Daoy (cell line): Measurements from ENCODE around the gene ZNF320. TPM values are rescaled to one million over a fixed set of nuclear protein-coding genes. Genes with fewer than 3 reads are reported as not detected.
"Not testable (repeated sequence)": the region's sequence is repeated elsewhere in the genome, so short reads cannot be mapped to it uniquely, and the experiment has no call there.

Experiments
- DNase-seq: peaks from one replicate; pipeline ENCODE4 v3.0.0-alpha.2; 2015; ENCODE audit warnings: low read depth
- total RNA-seq: library from RNA; depleted of rRNA; stranded (reverse); fragments of >200 nt; shearing (Covaris generic); gene quantifications from 2 replicates; pipeline ENCODE4 v1.2.3, GENCODE V29; 2014

Gene ZNF320
- total RNA-seq, 1 experiment from 2014 or later, result 7.6 TPM

- DNase-seq, result peak; percentile 92
Observed at GRCh38 chr19:52922841-52923777, 25.7 kb upstream of the ZNF320 start, which contains the start of gene ZNF888. TSS of gene ZNF888 (minus strand) at chr19:52923428. CDS start at chr19:52917873, 5,555 bp downstream.

DNA sequence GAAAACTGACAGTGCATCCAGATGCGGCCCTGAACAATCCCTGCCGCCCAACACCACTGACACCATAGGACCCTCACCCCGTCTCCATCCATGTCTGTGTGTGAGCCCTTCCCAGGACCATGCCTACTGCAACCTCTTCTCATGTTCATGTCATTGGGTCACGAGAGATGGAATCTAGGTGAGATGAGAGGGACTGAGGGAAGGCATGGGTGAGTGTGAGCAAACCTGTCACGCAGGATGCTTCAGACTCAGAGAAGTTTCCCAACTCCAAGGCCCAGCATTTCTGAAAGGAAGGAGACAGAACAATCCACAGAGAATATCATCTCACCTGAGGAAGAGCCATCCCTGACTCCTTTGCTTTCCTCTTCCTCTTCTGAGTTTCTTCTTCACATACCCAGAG, 20.1 kb upstream of the ZNF320 start:
- no peak for DNase-seq

DNA sequence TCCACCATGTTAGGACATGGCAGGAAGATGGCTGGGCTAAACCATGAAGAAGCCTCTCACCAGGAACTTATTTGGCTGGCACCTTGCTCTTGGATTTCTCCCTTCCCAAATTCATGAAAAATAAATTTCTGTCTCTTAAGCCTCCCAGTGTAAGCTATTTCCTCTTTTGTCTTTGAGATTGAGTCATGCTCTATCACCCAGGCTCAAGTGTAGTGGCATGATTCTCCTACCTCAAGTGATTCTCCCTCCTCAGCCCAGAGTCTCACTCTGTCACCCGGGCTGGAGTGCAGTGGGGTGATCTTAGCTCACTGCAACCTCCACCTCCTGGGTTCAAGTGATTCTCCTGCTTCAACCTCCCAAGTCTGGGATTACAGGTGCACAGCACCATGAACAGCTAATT, 13.2 kb upstream of the ZNF320 start:
- DNase-seq, result no peak

DNA sequence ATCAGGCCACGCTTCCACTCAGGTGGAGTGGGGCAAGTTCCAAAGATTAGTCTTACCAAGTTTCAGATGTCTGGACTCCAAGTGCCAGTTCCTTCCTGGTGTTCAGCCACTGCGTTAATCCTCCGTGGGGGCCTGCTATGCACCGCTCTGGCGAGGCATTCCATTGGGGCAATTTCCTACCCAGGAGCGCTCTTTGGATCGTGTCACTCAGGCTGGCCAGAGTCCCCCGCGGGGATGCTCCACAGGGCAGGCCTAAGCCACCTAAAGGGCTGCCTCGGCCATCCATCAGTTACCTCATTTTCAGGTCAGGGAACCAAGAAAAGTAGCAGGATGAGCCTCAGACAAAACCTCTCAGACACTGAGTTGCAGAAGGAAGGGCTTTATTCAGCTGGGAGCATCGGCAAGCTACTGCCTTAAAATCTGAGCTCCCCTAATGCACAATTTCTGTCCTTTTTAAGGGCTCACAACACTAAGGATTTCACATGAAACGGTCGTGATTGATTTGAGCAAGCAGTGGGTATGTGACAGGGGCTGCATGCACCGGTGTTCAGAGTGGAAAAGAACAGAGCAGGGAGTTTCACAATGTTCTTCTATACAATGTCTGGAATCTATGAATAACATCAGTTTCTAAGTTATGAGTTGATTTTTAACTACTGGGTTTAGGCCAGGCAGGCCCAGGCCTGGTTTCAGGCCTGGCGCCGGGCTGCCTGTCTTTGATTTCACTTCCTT, 6.8 kb upstream of the ZNF320 start:
- not testable (repeated sequence) for DNase-seq

DNA sequence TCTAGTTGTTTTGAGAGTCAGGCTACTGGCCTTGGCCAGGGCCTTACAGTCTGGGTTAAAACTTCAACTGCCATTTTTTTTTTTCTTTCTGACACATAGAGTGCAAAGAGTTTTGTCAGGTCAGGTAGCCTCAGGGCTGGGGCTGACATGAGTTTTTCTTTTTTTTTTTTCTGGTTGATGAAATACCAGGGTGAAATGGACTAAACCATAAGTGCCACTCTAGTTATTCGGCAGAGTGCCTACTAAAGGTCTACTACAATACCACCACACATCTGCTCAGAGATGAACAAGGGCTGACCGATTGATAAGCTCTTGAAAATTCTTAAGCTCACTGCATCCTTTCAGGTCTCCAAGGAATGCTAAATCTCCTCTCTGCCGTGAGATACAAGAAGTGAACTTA, 4.4 kb upstream of the ZNF320 start:
- DNase-seq, result no peak

GRCh38 chr19:52898596-52898995, 1.2 kb upstream of the ZNF320 start:
- DNase-seq, result not testable (repeated sequence)

DNA sequence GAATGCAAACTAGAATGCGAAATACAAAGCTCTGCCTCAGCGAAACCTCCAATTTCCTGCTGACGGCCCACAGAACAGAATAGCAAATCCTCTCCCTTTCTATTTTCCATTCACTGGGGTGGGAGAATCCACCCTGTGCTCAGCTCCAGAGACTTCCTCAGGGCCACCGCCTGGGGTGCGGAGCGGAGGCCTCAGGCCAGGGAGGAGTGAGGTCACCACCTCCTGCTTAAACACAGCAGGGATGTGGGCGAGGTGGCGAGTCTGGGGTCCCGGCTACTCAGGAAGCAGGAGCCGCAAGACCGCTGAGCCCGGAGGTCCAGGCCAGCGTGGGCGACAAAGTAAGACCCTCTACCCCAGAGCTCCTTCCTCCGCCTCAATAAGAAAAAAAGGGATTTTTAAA, 666 bp upstream of the ZNF320 start:
- DNase-seq, result no peak

GRCh38 chr19:52896431-52897137, 851 bp downstream of the ZNF320 start:
- DNase-seq, result peak; percentile 39

DNA sequence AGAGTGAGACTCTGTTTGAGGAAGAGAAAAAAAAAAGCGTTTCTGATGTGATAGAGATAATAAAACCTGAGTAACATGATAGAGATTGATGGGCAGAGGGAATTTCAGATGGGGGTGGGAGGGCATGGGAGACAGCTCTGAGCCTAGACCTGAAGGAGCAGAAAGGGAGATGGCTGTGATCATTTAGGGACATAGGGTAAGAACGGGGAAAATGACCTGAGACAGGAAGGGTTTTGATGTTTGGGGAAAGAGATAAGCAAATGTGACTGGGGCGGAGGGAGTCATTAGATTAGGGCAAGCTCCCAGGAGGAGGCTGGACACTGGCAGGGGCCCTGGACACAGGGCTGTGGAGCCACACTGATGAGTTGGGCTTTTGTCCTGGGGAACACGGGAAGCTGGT, 6.1 kb downstream of the ZNF320 start:
- DNase-seq, result no peak

- no peak for DNase-seq
Observed at GRCh38 chr19:52889931-52890330, 7.5 kb downstream of the ZNF320 start.

DNA sequence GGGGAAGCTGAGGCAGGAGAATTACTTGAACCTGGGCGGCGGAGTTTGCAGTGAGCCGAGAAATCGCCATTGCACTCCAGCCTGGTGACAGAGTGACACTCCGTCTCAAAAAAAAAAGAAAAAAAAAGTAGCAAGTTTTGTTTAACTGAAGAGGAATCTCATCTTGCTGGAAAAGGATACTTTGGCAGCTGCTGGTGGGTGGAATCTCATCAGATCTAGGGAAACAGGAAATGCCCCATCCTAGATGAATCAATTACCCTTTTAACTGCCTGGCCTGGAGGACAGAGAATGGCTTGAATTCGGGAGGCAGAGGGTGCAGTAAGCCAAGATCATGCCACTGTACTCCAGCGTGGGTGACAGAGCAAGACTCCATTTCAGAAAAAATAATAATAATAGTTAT, 8.4 kb downstream of the ZNF320 start:
- DNase-seq, result no peak

DNA sequence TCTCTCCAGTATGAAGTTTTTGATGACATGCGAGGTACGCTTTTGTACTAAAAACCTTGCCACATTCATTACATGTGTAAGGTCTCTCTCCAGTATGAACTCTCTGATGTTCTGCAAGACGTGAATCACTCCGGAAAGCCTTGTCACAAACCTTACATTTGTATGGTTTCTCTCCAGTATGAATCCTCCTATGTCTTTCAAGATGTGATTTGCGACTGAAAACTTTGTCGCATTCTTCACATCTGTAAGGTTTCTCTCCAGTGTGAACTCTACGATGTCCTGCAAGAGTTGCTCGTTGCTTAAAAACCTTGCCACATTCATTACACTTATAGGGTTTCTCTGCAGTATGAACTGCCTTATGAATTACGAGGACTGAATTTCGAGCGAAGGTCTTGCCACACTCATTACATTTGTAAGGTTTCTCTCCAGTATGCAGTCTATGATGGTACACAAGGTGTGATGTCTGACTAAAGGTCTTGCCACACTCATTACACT, 16.5 kb downstream of the ZNF320 start:
- DNase-seq, result no peak

GRCh38 chr19:52872996-52873395, 24.4 kb downstream of the ZNF320 start:
- DNase-seq, result not testable (repeated sequence)

GRCh38 chr19:52871466-52871865, 26.0 kb downstream of the ZNF320 start:
- no peak for DNase-seq

GRCh38 chr19:52868031-52868430, 29.4 kb downstream of the ZNF320 start:
- not testable (repeated sequence) for DNase-seq

- peak; percentile 75 for DNase-seq
Observed at GRCh38 chr19:52857378-52858191, 39.9 kb downstream of the ZNF320 start, which contains the start of gene ZNF468. TSS of gene ZNF468 (minus strand) at chr19:52857619. CDS start at chr19:52854272, 3,347 bp downstream.

DNA sequence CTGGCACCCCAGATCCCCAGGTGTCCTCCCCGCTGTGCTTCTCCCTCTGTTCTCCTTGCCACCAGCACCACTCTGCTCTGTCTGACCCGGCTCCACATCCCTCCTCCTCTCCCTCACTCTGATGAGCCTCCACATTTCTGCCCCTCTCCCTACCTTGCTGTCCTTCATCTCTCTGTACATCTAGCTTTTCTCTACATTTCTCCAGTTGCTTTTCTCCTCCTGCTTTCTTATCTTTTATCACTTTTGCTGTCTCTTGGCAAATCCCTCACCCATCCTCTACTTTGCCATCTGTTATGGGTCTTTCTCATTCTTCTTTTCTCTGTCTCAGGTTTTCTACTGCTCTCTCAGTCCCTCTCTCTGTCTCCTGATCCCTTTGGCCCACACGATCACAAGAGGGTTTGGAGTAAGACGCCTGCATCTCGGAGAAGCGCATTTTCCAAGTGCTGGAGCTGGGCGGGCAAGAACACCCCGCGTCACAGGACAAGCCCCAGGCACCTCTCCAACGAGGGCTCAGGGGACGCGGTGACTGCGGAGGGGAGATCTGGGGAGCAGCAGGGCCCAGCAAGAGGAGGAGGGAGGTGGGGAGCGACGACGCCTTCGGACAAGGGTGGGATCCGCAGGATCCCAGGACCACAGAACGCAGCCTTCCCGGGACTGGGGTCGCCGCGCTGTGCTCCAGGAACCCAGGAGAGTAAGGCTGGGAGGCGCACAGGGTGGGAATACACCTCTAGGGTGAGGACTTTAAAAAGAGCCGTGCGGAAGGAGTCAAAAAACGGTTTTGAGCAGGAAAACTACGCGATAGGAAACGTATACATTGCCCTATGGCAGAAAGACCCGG, 40.7 kb downstream of the ZNF320 start:
- peak; percentile 6 for DNase-seq
